Thyroid gland (tissue), 4 donors: ENCODE measurements around the gene KCNMA1.

Experiments used
- CTCF ChIP-seq, 6 experiments: fragments of 200-600 bp in 3 of 6; fragments of 450-650 bp in 3 of 6; sonication (generic) in 3 of 6; IDR thresholded peaks; one replicate each; pipeline ENCODE4 v1.5.1; 2016 to 2019; ENCODE audit warnings: antibody characterized with exemption in 6 of 6, mild to moderate bottlenecking in 2 of 6, inconsistent platforms in 1 of 6, moderate library complexity in 1 of 6
- POLR2A ChIP-seq, 2 donors: fragments of 450-650 bp; IDR thresholded peaks; one replicate each; pipeline ENCODE4 v1.6.1; 2017; ENCODE audit warnings: antibody characterized with exemption in 2 of 2, mild to moderate bottlenecking in 2 of 2, moderate library complexity in 1 of 2

GRCh38 chr10:77611670-77612069 lies 25.9 kb downstream of the KCNMA1 start:
- TF ChIP-seq CTCF (IDR thresholded peaks at IDR 0.05) (no peak), POLR2A (IDR thresholded peaks at IDR 0.05) (no peak)
